GM23248 (cell line): ENCODE data around the gene SMARCB1. TPM values are rescaled to one million over a fixed set of nuclear protein-coding genes. Genes with fewer than 3 reads are reported as not detected.
"Not testable (repeated sequence)": the region's sequence is repeated elsewhere in the genome, so short reads cannot be mapped to it uniquely, and the experiment has no call there.

Source experiments
- DNase-seq: peaks from one replicate; pipeline ENCODE4 v3.0.0-alpha.2; 2015
- H2AFZ ChIP-seq: fragments of 200-600 bp; sonication (generic); 2 replicates; pipeline ENCODE4 v1.6.1; 2016; ENCODE audit warnings: antibody characterized with exemption
- H3F3A ChIP-seq: fragments of 200-600 bp; sonication (generic); 2 replicates; pipeline ENCODE4 v1.6.1; 2016; ENCODE audit warnings: mild to moderate bottlenecking, antibody characterized with exemption, mixed run types; ENCODE audit not compliant: insufficient read depth
- H3K27ac ChIP-seq: fragments of 200-600 bp; sonication (generic); 2 replicates; pipeline ENCODE4 v1.5.1; 2016; ENCODE audit warnings: mild to moderate bottlenecking
- H3K27me3 ChIP-seq: fragments of 200-600 bp; sonication (generic); replicated peaks from 2 replicates; pipeline ENCODE4 v1.6.1; 2016; ENCODE audit warnings: mild to moderate bottlenecking; ENCODE audit not compliant: insufficient read depth
- H3K36me3 ChIP-seq: fragments of 200-600 bp; sonication (generic); 2 replicates; pipeline ENCODE4 v1.6.1; 2016; ENCODE audit warnings: low read depth, mild to moderate bottlenecking
- H3K4me1 ChIP-seq: fragments of 200-600 bp; sonication (generic); 2 replicates; pipeline ENCODE4 v1.6.1; 2016; ENCODE audit warnings: mild to moderate bottlenecking; ENCODE audit not compliant: insufficient read depth
- H3K4me2 ChIP-seq: fragments of 200-600 bp; sonication (generic); one replicate; pipeline ENCODE4 v1.6.1; 2016; ENCODE audit warnings: mild to moderate bottlenecking; ENCODE audit not compliant: unreplicated experiment
- H3K4me3 ChIP-seq: fragments of 200-600 bp; sonication (generic); 2 replicates; pipeline ENCODE4 v1.5.1; 2016; ENCODE audit warnings: mild to moderate bottlenecking
- H3K79me2 ChIP-seq: fragments of 200-600 bp; sonication (generic); 2 replicates; pipeline ENCODE4 v1.6.1; 2016; ENCODE audit warnings: mild to moderate bottlenecking; ENCODE audit not compliant: insufficient read depth
- H3K9ac ChIP-seq: fragments of 200-600 bp; sonication (generic); 2 replicates; pipeline ENCODE4 v1.6.1; 2016; ENCODE audit warnings: mild to moderate bottlenecking
- H3K9me2 ChIP-seq: fragments of 200-600 bp; sonication (generic); 2 replicates; pipeline ENCODE4 v1.6.1; 2016; ENCODE audit warnings: mixed run types, mild to moderate bottlenecking, moderate library complexity; ENCODE audit not compliant: insufficient read depth
- H3K9me3 ChIP-seq: fragments of 200-600 bp; sonication (generic); one replicate; pipeline ENCODE4 v1.6.1; 2017; ENCODE audit warnings: low read depth
- H4K20me1 ChIP-seq: fragments of 200-600 bp; sonication (generic); 2 replicates; pipeline ENCODE4 v1.6.0; 2016; ENCODE audit not compliant: insufficient read depth
- EZH2 ChIP-seq: fragments of 200-600 bp; sonication (generic); IDR thresholded peaks from 2 replicates; pipeline ENCODE4 v1.6.1; 2018; ENCODE audit warnings: antibody characterized with exemption, mild to moderate bottlenecking; ENCODE audit not compliant: insufficient read depth, poor library complexity, severe bottlenecking
- EZH2phosphoT487 ChIP-seq: fragments of 200-600 bp; sonication (generic); IDR thresholded peaks from 2 replicates; pipeline ENCODE4 v1.6.1; 2018; ENCODE audit warnings: antibody characterized with exemption, moderate library complexity, mild to moderate bottlenecking, low read depth; ENCODE audit not compliant: insufficient read depth
- WGBS, 2 experiments: methylation state at CpG; one replicate each; pipeline ENCODE4 v1.1.6; 2015 to 2017; ENCODE audit warnings: low lambda C conversion rate in 2 of 2, low coverage in 1 of 2; ENCODE audit errors: missing lambda C conversion rate in 2 of 2; 5-methylcytosine and 5-hydroxymethylcytosine counted together
- in situ Hi-C: fragments of 300-500 bp; cut with MboI; formaldehyde crosslinking; loops from 2 replicates; pipeline ENCODE4 v1.15.0; 2020
- polyA plus RNA-seq: library from polyadenylated mRNA; unstranded; fragments of >200 nt; fragmentation: Nextera tagmentation; extraction: Ambion mirVana; gene quantifications from 2 replicates; pipeline ENCODE4 v1.2.1, GENCODE V29; 2016
- total RNA-seq: library from RNA; depleted of rRNA; stranded (reverse); fragments of >200 nt; shearing (Covaris generic); gene quantifications from 2 replicates; pipeline ENCODE4 v1.2.3, GENCODE V29; 2014

The SMARCB1 gene
- total and polyA plus RNA-seq, 2 experiments from 2014 or later: 63.9 to 85.2 TPM

GRCh38 chr22:23862103-23862502, 75.3 kb downstream of the SMARCB1 start:
- no peak overlapping the region for H3K4me2 ChIP-seq
- H3K79me2 ChIP-seq: no peaks in the 10 kb centered on the region
- no peak overlapping the region for H2AFZ ChIP-seq
- no peaks in the 10 kb centered on the region for H3K9me3 ChIP-seq
- H3K9ac ChIP-seq: no peak overlapping the region
- no peak overlapping the region for H3K4me3 ChIP-seq
- TF ChIP-seq EZH2 (no peak), EZH2phosphoT487 (no peak)
- H3F3A ChIP-seq: no peaks in the 10 kb centered on the region
- 69 to 83% methylated on average over 3 of the region's 3 CpGs for WGBS, 2 experiments
- H3K9me2 ChIP-seq: no peaks in the 10 kb centered on the region
- in situ Hi-C loops: no loop called here
- peak; percentile 61 for DNase-seq
- H3K27me3 ChIP-seq: no peaks in the 10 kb centered on the region
- no peaks in the 10 kb centered on the region for H3K36me3 ChIP-seq
- no peaks in the 10 kb centered on the region for H4K20me1 ChIP-seq
- no peak overlapping the region for H3K27ac ChIP-seq
- H3K4me1 ChIP-seq: no peaks in the 10 kb centered on the region

DNA sequence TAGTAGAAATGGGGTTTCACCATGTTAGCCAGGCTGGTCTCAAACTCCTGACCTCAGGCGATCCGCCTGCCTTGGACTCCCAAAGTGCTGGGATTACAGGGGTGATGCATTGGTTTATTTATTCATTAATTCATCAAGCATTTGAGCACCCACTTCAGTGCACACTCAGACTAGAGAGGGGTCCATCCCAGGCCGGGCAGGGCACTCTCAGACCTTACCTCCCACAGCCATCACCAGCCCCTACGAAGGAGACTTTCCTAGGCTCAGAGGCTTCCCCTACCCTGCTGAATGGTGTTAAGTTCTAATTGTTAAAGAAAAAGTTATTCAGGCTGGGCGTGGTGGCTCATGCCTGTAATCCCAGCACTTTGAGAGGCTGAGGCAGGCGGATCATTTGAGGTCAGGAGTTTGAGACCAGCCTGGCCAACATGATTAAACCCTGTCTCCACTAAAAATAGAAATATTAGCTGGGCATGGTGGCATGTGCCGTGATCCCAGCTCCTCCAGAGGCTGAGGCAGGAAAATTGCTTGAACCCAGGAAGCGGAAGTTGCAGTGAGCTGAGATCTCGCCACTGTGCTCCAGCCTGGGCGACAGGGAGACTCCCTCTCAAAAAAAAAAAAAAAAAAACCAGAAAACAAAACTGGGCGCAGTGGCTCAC, 77.9 kb downstream of the SMARCB1 start:
- DNase-seq, H3K9me3 ChIP-seq, H2AFZ ChIP-seq, in situ Hi-C loops, H3K36me3 ChIP-seq, H3K4me3 ChIP-seq, H3K9me2 ChIP-seq, H3K4me1 ChIP-seq, H4K20me1 ChIP-seq, H3K4me2 ChIP-seq, H3K27me3 ChIP-seq, H3K27ac ChIP-seq, H3K9ac ChIP-seq, H3F3A ChIP-seq, H3K79me2 ChIP-seq: not testable (repeated sequence)
- WGBS, 2 experiments: 76 to 80% methylated on average over 11 of the region's 11 CpGs

GRCh38 chr22:23868580-23868979, 81.8 kb downstream of the SMARCB1 start:
- TF ChIP-seq EZH2 (no peak), EZH2phosphoT487 (no peak)
- 82 to 93% methylated on average over 4 of the region's 4 CpGs for WGBS, 2 experiments
- in situ Hi-C loops: no loop called here

GRCh38 chr22:23874871-23875270, 88.1 kb downstream of the SMARCB1 start:
- Histone ChIP-seq H3K36me3 (no peaks in the 10 kb centered on the region), H3K27me3 (no peaks in the 10 kb centered on the region), H3K9ac (no peak overlapping the region), H3F3A (no peaks in the 10 kb centered on the region), H3K4me3 (no peak overlapping the region), H2AFZ (no peak overlapping the region), H3K27ac (no peak overlapping the region), H3K4me1 (no peaks in the 10 kb centered on the region), H3K9me2 (no peaks in the 10 kb centered on the region), H4K20me1 (no peaks in the 10 kb centered on the region), H3K79me2 (no peaks in the 10 kb centered on the region), H3K4me2 (no peak overlapping the region), H3K9me3 (no peaks in the 10 kb centered on the region)
- in situ Hi-C loops: no loop called here
- whole genome bisulfite sequencing, 2 experiments: 70 to 75% methylated on average over 4 of the region's 4 CpGs
- TF ChIP-seq EZH2 (no peak), EZH2phosphoT487 (no peak)
- DNase-seq: no peak

More at GRCh38 chr22:23868580-23868979, 81.8 kb downstream of the SMARCB1 start:
- Histone ChIP-seq H4K20me1 (no peaks in the 10 kb centered on the region), H2AFZ (no peak overlapping the region), H3K36me3 (no peaks in the 10 kb centered on the region), H3K4me2 (no peak overlapping the region), H3K9ac (no peak overlapping the region), H3K9me2 (no peaks in the 10 kb centered on the region), H3K27ac (no peak overlapping the region), H3K79me2 (no peaks in the 10 kb centered on the region), H3K4me1 (no peaks in the 10 kb centered on the region), H3K4me3 (no peak overlapping the region), H3K9me3 (no peaks in the 10 kb centered on the region), H3F3A (no peaks in the 10 kb centered on the region), H3K27me3 (no peaks in the 10 kb centered on the region)
- DNase-seq: no peak

- no peaks in the 10 kb centered on the region for H3F3A ChIP-seq
- no peak for DNase-seq
- H3K4me1 ChIP-seq: no peaks in the 10 kb centered on the region
- no peaks in the 10 kb centered on the region for H3K9me3 ChIP-seq
- no peaks in the 10 kb centered on the region for H4K20me1 ChIP-seq
- H3K79me2 ChIP-seq: no peaks in the 10 kb centered on the region
- no peaks in the 10 kb centered on the region for H3K9me2 ChIP-seq
- no peak overlapping the region for H3K4me2 ChIP-seq
- in situ Hi-C loops: no loop called here
- no peak overlapping the region for H3K27ac ChIP-seq
- 48 to 63% methylated on average over 2 of the region's 2 CpGs for WGBS, 2 experiments
- H2AFZ ChIP-seq: no peak overlapping the region
- no peaks in the 10 kb centered on the region for H3K27me3 ChIP-seq
- H3K9ac ChIP-seq: no peak overlapping the region
- TF ChIP-seq EZH2phosphoT487 (no peak), EZH2 (no peak)
- no peaks in the 10 kb centered on the region for H3K36me3 ChIP-seq
- no peak overlapping the region for H3K4me3 ChIP-seq
Measured at GRCh38 chr22:23875801-23876200, 89.0 kb downstream of the SMARCB1 start.
